GM12891 (cell line): ENCODE measurements around the gene SRGAP3.

Experiments used
- POLR2A ChIP-seq: IDR thresholded peaks from 2 replicates; pipeline ENCODE4 v1.6.1; 2011; ENCODE audit warnings: low read depth, low read length, control low read depth
- POLR2AphosphoS5 ChIP-seq: IDR thresholded peaks from 2 replicates; pipeline ENCODE4 v1.6.1; 2011; ENCODE audit warnings: low read depth, low read length, control low read depth
- TAF1 ChIP-seq: IDR thresholded peaks from 2 replicates; pipeline ENCODE4 v1.6.1; 2011; ENCODE audit warnings: low read depth, low read length, control low read depth

DNA sequence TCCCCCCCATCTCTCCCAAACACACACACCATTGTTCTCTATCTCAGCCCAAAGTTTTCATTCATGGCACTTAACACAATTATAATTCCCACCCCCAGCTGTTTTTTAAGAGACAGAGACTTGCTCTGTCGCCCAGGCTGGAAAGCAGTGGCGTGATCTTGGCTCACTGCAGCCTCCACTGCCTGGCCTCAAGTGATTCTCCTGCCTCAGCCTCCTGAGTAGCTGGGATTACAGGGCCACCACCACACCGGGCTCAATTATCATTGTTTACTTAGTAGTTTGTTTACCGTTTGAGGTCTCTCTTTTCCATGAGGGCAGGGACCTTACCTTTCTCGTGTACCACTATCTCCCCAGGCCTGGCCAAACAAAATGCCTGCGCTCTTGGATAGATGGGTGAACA is 206.4 kb downstream of the SRGAP3 start:
- TF ChIP-seq POLR2A (no peak), POLR2AphosphoS5 (no peak), TAF1 (no peak)
